Measurements from ENCODE around the gene SCNN1A. TPM values are rescaled to one million over a fixed set of nuclear protein-coding genes. Genes with fewer than 3 reads are reported as not detected.

SCNN1A gene
- total and polyA plus RNA-seq, 11 donors: 0.11 to 3.9 (median 0.43) TPM; not detected in 4

DNA sequence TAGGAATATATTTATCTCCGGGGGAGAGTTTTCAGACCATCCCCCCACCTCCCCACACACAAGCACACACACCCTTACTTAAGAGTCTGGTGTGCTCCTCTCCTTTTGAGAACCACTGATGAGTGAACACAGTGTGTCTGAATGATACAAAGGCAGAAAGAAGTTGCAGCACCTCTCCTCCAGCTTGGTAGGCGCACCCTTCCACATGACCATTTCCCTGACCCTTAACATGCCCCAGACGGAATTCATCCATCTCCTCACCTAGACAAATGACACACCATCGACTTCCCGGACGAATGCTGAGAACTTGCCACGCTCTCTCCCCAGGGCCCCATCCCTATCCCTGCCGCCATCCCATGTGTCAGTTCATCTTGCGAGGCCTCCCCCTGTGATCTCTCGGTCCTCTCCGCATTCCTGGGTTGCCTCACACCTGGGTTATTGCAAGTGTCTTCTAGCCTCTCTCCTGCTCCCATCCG lies 37.4 kb downstream of the SCNN1A start:
- H3K9me3 ChIP-seq: no peaks in the 10 kb centered on the region
- DNase-seq: no peak
- no peak for ATAC-seq
- intact Hi-C loops (cut with DNase I): loop anchor here in 9 of 10 donors (2.0 to 10.0 kb wide), 7 partner anchors 39 to 199 kb away; partner anchors contain the start of genes GAPDH (in 5 of the 9), LTBR (in 4 of the 9) and SCNN1A (in 2 of the 9)
- peaks cover 0 to 37% (median 17%) of the 10 kb centered on the region in 9 donors for H3K36me3 ChIP-seq
- peak overlapping the region in 9 of 12 donors; percentile 74 to 100 (median 85) for H3K4me3 ChIP-seq
- no peaks in the 10 kb centered on the region for H3K27me3 ChIP-seq
- H3K27ac ChIP-seq: peak overlapping the region; percentile 86 to 100 (median 98)
- no peak for TF ChIP-seq POLR2A (IDR thresholded peaks at IDR 0.05)
- TF ChIP-seq, protein P1, sequence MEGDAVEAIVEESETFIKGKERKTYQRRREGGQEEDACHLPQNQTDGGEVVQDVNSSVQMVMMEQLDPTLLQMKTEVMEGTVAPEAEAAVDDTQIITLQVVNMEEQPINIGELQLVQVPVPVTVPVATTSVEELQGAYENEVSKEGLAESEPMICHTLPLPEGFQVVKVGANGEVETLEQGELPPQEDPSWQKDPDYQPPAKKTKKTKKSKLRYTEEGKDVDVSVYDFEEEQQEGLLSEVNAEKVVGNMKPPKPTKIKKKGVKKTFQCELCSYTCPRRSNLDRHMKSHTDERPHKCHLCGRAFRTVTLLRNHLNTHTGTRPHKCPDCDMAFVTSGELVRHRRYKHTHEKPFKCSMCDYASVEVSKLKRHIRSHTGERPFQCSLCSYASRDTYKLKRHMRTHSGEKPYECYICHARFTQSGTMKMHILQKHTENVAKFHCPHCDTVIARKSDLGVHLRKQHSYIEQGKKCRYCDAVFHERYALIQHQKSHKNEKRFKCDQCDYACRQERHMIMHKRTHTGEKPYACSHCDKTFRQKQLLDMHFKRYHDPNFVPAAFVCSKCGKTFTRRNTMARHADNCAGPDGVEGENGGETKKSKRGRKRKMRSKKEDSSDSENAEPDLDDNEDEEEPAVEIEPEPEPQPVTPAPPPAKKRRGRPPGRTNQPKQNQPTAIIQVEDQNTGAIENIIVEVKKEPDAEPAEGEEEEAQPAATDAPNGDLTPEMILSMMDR (IDR thresholded peaks at IDR 0.05): no peak
- H3K4me1 ChIP-seq: peaks cover 6 to 90% (median 70%) of the 10 kb centered on the region in 12 donors
- WGBS, 4 donors: 38 to 56% (median 49%) methylated on average over 12 of the region's 12 CpGs

DNA sequence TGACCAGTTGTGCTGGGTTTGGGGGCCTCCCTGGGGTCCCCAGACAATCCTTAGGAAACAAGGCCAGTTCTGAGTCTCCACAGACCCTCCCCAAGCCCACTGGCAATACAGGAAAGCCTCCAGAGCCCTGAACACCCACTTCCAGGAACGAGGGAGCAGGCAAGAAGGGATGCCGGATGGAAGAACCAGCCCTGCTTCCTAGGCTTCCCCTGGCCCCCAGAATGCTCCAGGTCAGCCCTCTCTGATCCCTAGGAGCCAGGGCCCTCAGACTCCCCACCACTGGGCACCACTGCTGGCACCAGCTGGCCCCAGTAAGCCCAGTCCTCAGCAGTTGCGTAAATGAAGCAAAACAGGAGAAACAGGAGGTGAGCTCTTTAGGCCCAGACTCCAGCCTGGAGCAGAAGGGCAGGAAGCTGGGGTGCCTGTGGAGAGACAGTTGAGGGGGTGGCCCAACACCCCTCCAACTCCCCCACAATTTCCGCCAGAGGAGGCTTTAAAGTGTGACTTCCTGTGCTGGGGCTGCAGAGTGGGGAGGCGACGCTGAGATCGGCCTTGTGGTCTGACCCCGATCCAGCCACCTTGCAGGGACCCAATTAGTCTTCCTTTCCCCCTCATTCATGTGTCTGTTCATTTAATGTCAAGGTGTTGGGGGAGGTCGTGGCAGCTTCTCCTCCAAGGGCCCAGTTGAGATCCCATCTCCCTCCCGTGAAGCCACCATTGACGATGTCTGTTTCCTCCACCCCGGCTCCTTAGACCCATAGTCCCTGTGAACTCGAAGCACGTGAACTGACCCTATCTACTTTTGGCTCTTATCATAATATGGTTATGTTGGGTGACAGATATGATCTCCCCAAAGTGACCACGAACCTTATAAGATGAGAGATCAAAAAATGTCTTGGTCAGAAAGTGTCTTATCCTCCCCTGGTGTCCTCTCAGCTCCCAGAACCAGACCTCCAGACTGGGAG lies 38.2 kb downstream of the SCNN1A start:
- no peaks in the 10 kb centered on the region for H3K27me3 ChIP-seq
- DNase-seq (peak in 2 of 5 donors; percentile 58 to 68), ATAC-seq (no peak)
- TF ChIP-seq POLR2A (IDR thresholded peaks at IDR 0.05): no peak
- TF ChIP-seq, protein P1 (IDR thresholded peaks at IDR 0.05): no peak
- intact Hi-C loops (cut with DNase I): loop anchor here in 9 of 10 donors (2.0 to 10.0 kb wide), 7 partner anchors 40 to 200 kb away; partner anchors contain the start of genes GAPDH (in 5 of the 9), LTBR (in 4 of the 9) and SCNN1A (in 2 of the 9)
- peak overlapping the region; percentile 15 to 100 (median 82) for H3K4me3 ChIP-seq
- peaks cover 0 to 46% (median 26%) of the 10 kb centered on the region in 9 donors for H3K36me3 ChIP-seq
- peaks cover 6 to 87% (median 66%) of the 10 kb centered on the region in 12 donors for H3K4me1 ChIP-seq
- no peaks in the 10 kb centered on the region for H3K9me3 ChIP-seq
- whole genome bisulfite sequencing, 4 donors: 34 to 43% (median 40%) methylated on average over 15 of the region's 15 CpGs
- H3K27ac ChIP-seq: peak overlapping the region; percentile 86 to 100 (median 98)

DNA sequence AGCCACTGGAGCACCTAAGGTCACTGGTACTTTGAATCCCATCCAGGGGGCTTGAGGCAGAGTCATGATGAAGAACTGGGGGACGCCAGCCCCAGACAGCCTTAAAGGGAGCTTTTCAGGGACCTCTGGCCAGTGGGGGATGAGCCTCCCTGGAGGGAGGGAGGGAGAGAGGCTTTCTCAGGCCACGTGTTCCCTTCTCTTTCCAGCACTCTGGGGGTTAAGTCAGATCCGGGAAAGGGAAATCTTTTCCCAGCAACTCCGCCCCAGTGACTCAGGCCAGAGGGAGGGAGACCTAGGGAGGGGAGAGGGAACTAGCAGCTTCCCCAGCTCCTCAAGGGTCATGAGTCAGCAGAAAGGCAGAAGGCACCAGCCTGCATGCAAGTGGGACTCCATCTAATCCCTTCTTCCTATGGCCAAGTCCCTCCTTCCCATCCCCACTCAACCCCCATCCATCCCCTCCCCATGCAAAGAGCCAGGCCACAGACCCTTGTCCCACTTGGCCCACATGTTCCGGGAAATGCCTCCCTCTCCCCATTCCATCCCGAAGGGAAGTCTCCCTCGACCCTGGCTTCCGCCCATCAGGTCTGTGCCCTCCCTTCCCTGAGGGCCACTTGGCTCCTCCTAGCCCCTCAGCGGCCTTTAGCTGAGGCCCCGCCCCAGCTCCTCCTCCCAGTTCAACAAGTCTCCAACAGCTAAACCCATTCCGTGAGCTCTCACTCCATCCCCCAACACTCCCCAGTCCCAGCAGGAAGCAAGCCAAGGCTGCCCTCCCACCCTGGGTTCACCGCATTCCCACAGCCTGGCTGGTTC lies 39.1 kb downstream of the SCNN1A start:
- H3K27ac ChIP-seq: peak overlapping the region; percentile 86 to 100 (median 98)
- H3K9me3 ChIP-seq: no peaks in the 10 kb centered on the region
- peaks cover 0 to 54% (median 34%) of the 10 kb centered on the region in 9 donors for H3K36me3 ChIP-seq
- intact Hi-C loops (cut with DNase I): loop anchor here in 9 of 10 donors (2.0 to 10.0 kb wide), 7 partner anchors 41 to 201 kb away; partner anchors contain the start of genes GAPDH (in 5 of the 9), LTBR (in 4 of the 9) and SCNN1A (in 2 of the 9)
- 5 to 17% (median 9%) methylated on average over 9 to 12 of the region's 12 CpGs for WGBS, 4 donors
- H3K4me1 ChIP-seq: peaks cover 6 to 88% (median 67%) of the 10 kb centered on the region in 12 donors
- peak overlapping the region; percentile 22 to 100 (median 82) for H3K4me3 ChIP-seq
- H3K27me3 ChIP-seq: no peaks in the 10 kb centered on the region
- TF ChIP-seq POLR2A (IDR thresholded peaks at IDR 0.05): peak in 1 of 2 donors; percentile 77
- TF ChIP-seq, protein P1 (IDR thresholded peaks at IDR 0.05): no peak
- peak; percentile 72 to 88 (median 84) for ATAC-seq
- DNase-seq: peak; percentile 91 to 97 (median 95)

All from heart left ventricle (tissue), 16 donors.